ENCODE results near the gene CRISPLD2. TPM values are rescaled to one million over a fixed set of nuclear protein-coding genes. Genes with fewer than 3 reads are reported as not detected.

Gene CRISPLD2
- total RNA-seq, 4 donors from 2014 or later: 99.9 to 450 (median 407) TPM

DNA sequence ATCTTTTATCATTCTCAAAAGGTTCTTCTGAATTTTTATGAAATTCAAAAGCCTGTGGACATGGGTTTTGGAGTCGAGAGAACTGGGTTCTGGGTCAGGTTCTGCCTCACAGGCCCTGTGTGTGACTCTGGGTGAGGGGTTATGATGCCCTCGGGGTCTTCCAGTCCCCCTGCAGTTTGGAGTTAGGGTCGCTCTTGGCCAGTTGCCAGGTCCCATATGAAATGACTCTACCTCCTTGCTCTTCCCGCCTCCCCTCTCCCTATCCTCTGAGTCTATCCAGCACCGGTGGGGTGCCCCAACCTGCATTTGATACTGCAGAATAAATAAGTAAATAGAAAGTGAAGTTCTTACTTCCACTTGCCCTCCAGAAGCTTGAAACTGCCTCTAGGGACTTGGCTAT, 137.4 kb downstream of the CRISPLD2 start:
- ATAC-seq (ENCODE audit: low FRiP score) (no peak), DNase-seq (ENCODE audit: low spot score) (no peak)
- TF ChIP-seq, protein P1, sequence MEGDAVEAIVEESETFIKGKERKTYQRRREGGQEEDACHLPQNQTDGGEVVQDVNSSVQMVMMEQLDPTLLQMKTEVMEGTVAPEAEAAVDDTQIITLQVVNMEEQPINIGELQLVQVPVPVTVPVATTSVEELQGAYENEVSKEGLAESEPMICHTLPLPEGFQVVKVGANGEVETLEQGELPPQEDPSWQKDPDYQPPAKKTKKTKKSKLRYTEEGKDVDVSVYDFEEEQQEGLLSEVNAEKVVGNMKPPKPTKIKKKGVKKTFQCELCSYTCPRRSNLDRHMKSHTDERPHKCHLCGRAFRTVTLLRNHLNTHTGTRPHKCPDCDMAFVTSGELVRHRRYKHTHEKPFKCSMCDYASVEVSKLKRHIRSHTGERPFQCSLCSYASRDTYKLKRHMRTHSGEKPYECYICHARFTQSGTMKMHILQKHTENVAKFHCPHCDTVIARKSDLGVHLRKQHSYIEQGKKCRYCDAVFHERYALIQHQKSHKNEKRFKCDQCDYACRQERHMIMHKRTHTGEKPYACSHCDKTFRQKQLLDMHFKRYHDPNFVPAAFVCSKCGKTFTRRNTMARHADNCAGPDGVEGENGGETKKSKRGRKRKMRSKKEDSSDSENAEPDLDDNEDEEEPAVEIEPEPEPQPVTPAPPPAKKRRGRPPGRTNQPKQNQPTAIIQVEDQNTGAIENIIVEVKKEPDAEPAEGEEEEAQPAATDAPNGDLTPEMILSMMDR (IDR thresholded peaks at IDR 0.05): no peak

DNA sequence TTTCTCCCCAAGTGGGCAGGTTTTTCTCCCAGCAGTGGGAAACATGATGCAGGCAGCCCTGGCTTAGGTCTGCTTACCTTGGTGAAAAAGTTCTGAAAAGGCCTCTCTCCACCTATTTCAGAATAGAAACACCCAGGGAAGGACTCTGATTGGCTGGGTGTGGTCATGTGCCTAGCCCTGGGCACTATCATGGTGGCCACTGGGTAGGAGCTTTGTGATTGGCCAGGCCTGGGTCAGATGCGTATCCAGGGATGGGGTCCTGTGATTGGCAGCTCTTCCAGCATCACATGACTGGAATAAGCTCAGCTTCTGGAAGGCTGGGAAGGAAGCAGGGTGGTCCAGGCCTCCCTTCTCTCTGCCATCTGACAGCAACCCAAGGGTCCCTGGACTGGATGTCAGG, 138.0 kb downstream of the CRISPLD2 start:
- ATAC-seq (ENCODE audit: low FRiP score): no peak
- TF ChIP-seq, protein P1 (IDR thresholded peaks at IDR 0.05): no peak
- no peak for DNase-seq (ENCODE audit: low spot score)

Other genes starting within 250 kb of the CRISPLD2 start
- gene COTL1, start 201.9 kb upstream of the CRISPLD2 start, total RNA-seq: 10 to 100 TPM; 55.3 to 95.1 (median 78.4) TPM
- 10 to 100 TPM; 60.0 to 72.2 (median 65.8) TPM for gene KLHL36, start 171.5 kb upstream of the CRISPLD2 start, total RNA-seq
- 10 to 100 TPM; 44.6 to 89.6 (median 55.9) TPM for gene USP10, start 120.0 kb upstream of the CRISPLD2 start, total RNA-seq
- 10 to 100 TPM; 41.3 to 72.2 (median 51.3) TPM for gene ZDHHC7, start 191.6 kb downstream of the CRISPLD2 start, total RNA-seq
- 10 to 100 TPM in 3 of 4 donors, 1 to 10 TPM in 1; 9.1 to 13.2 (median 11.2) TPM for gene KIAA0513, start 207.8 kb downstream of the CRISPLD2 start, total RNA-seq